Activated CD8-positive, alpha-beta memory T cell treated with anti-CD3 and anti-CD28 coated beads, Interleukin-2, amount 50 U/mL, for 48 hours (primary cell): ENCODE results near the gene SYNE3.
A peak's percentile ranks its signal among the peaks of the same experiment; 100 is the strongest.

Experiments
- DNase-seq: peaks from one replicate; pipeline ENCODE4 v3.0.0-alpha.2; 2020

SYNE3 gene

GRCh38 chr14:95488376-95489213 lies 27.9 kb downstream of the SYNE3 start:
- DNase-seq = no peak

GRCh38 chr14:95487669-95488084 lies 28.8 kb downstream of the SYNE3 start:
- DNase-seq = no peak

- DNase-seq = no peak
Observed at GRCh38 chr14:95486875-95487668, 29.4 kb downstream of the SYNE3 start.

GRCh38 chr14:95485222-95485819 lies 31.1 kb downstream of the SYNE3 start:
- DNase-seq = no peak

- DNase-seq = no peak
Observed at GRCh38 chr14:95484296-95484695, 32.2 kb downstream of the SYNE3 start.

GRCh38 chr14:95483309-95484165 lies 32.9 kb downstream of the SYNE3 start:
- no peak for DNase-seq

- no peak for DNase-seq
Observed at GRCh38 chr14:95482627-95483308, 33.7 kb downstream of the SYNE3 start.

GRCh38 chr14:95481391-95482022 lies 34.9 kb downstream of the SYNE3 start:
- no peak for DNase-seq

GRCh38 chr14:95480887-95481226 lies 35.6 kb downstream of the SYNE3 start:
- DNase-seq = no peak

- DNase-seq = peak; percentile 64
Observed at GRCh38 chr14:95480109-95480886, 36.2 kb downstream of the SYNE3 start.

GRCh38 chr14:95479494-95479893 lies 37.0 kb downstream of the SYNE3 start:
- no peak for DNase-seq

GRCh38 chr14:95478818-95479217 lies 37.6 kb downstream of the SYNE3 start:
- DNase-seq = no peak

- no peak for DNase-seq
Observed at GRCh38 chr14:95478309-95478708, 38.1 kb downstream of the SYNE3 start.

- DNase-seq = no peak
Observed at GRCh38 chr14:95477411-95478269, 38.8 kb downstream of the SYNE3 start.

- DNase-seq = no peak
Observed at GRCh38 chr14:95476747-95477146, 39.7 kb downstream of the SYNE3 start.

GRCh38 chr14:95475540-95476240 lies 40.8 kb downstream of the SYNE3 start:
- DNase-seq = no peak

GRCh38 chr14:95474941-95475340 lies 41.5 kb downstream of the SYNE3 start:
- no peak for DNase-seq

GRCh38 chr14:95474486-95474885 lies 42.0 kb downstream of the SYNE3 start:
- no peak for DNase-seq

GRCh38 chr14:95472819-95473251 lies 43.6 kb downstream of the SYNE3 start:
- DNase-seq = no peak
